H9 (cell line): ENCODE measurements around the gene PAX3. TPM values are rescaled to one million over a fixed set of nuclear protein-coding genes. Genes with fewer than 3 reads are reported as not detected.

Source experiments
- DNase-seq: peaks from one replicate; pipeline ENCODE4 v3.0.0-alpha.2; 2017
- H2AFZ ChIP-seq: one replicate; pipeline ENCODE4 v1.6.1; 2013; ENCODE audit warnings: mild to moderate bottlenecking, low read length, control low read depth, moderate library complexity
- H2AK5ac ChIP-seq: 2 replicates; pipeline ENCODE4 v1.6.1; 2013; ENCODE audit warnings: low read length, control low read depth, mixed read lengths; ENCODE audit not compliant: insufficient read length
- H2BK120ac ChIP-seq: one replicate; pipeline ENCODE4 v1.6.1; 2013; ENCODE audit warnings: low read depth, mild to moderate bottlenecking, low read length, control low read depth, inconsistent platforms; ENCODE audit not compliant: poor library complexity, severe bottlenecking
- H2BK12ac ChIP-seq: 2 replicates; pipeline ENCODE4 v1.6.1; 2013; ENCODE audit warnings: low read length, control low read depth, mixed read lengths, low read depth; ENCODE audit not compliant: insufficient read length
- H2BK15ac ChIP-seq: 2 replicates; pipeline ENCODE4 v1.6.1; 2013; ENCODE audit warnings: low read depth, low read length, control low read depth
- H2BK20ac ChIP-seq: one replicate; pipeline ENCODE4 v1.6.1; 2013; ENCODE audit warnings: low read depth, mild to moderate bottlenecking, low read length, control low read depth, inconsistent platforms; ENCODE audit not compliant: poor library complexity, severe bottlenecking
- H2BK5ac ChIP-seq: 2 replicates; pipeline ENCODE4 v1.6.1; 2013; ENCODE audit warnings: low read length, control low read depth, mixed read lengths; ENCODE audit not compliant: insufficient read length
- H3K14ac ChIP-seq: 2 replicates; pipeline ENCODE4 v1.6.1; 2013; ENCODE audit warnings: low read length, control low read depth; ENCODE audit not compliant: insufficient read depth
- H3K18ac ChIP-seq: 2 replicates; pipeline ENCODE4 v1.6.1; 2013; ENCODE audit warnings: low read depth, mild to moderate bottlenecking, mixed read lengths, low read length, control low read depth; ENCODE audit not compliant: insufficient read length
- H3K23ac ChIP-seq: 2 replicates; pipeline ENCODE4 v1.6.1; 2013; ENCODE audit warnings: low read length, control low read depth, mixed read lengths, low read depth; ENCODE audit not compliant: insufficient read length
- H3K23me2 ChIP-seq: 2 replicates; pipeline ENCODE4 v1.6.1; 2013; ENCODE audit warnings: low read depth, mild to moderate bottlenecking, mixed read lengths, low read length, control low read depth; ENCODE audit not compliant: insufficient read length, poor library complexity, severe bottlenecking
- H3K27ac ChIP-seq: 2 replicates; pipeline ENCODE4 v1.5.1; 2013; ENCODE audit warnings: low read length, control low read depth, mixed read lengths, low read depth; ENCODE audit not compliant: insufficient read length
- H3K27me3 ChIP-seq: 2 replicates; pipeline ENCODE4 v1.6.1; 2013; ENCODE audit warnings: low read length, control low read depth, inconsistent platforms; ENCODE audit not compliant: insufficient read depth
- H3K4ac ChIP-seq: 2 replicates; pipeline ENCODE4 v1.6.1; 2013; ENCODE audit warnings: low read depth, mild to moderate bottlenecking, control low read depth, inconsistent platforms, low read length, moderate library complexity
- H3K4me1 ChIP-seq: 2 replicates; pipeline ENCODE4 v1.6.1; 2013; ENCODE audit warnings: low read length, control low read depth, inconsistent platforms; ENCODE audit not compliant: insufficient read depth
- H3K4me2 ChIP-seq: 2 replicates; pipeline ENCODE4 v1.6.1; 2013; ENCODE audit warnings: low read length, control low read depth, mixed read lengths; ENCODE audit not compliant: insufficient read length, insufficient read depth
- H3K56ac ChIP-seq: 2 replicates; pipeline ENCODE4 v1.6.1; 2013; ENCODE audit warnings: low read depth, mild to moderate bottlenecking, mixed read lengths, low read length, control low read depth; ENCODE audit not compliant: insufficient read length
- H3K79me1 ChIP-seq: 2 replicates; pipeline ENCODE4 v1.6.1; 2013; ENCODE audit warnings: low read depth, mild to moderate bottlenecking, moderate library complexity, low read length, control low read depth, inconsistent platforms; ENCODE audit not compliant: insufficient read depth, poor library complexity, severe bottlenecking
- H3K79me2 ChIP-seq: 2 replicates; pipeline ENCODE4 v1.6.1; 2013; ENCODE audit warnings: low read length, control low read depth, inconsistent platforms; ENCODE audit not compliant: insufficient read depth
- H3K9ac ChIP-seq: 2 replicates; pipeline ENCODE4 v1.6.1; 2013; ENCODE audit warnings: low read length, control low read depth, mixed read lengths; ENCODE audit not compliant: insufficient read length; ENCODE audit errors: extremely low read depth
- H3K9me3 ChIP-seq: one replicate; pipeline ENCODE4 v1.6.1; 2013; ENCODE audit warnings: low read depth, low read length, inconsistent platforms; ENCODE audit not compliant: control insufficient read depth
- H3T11ph ChIP-seq: one replicate; pipeline ENCODE4 v1.6.1; 2013; ENCODE audit warnings: mild to moderate bottlenecking, low read length, control low read depth, inconsistent platforms
- H4K20me1 ChIP-seq: one replicate; pipeline ENCODE4 v1.6.1; 2013; ENCODE audit not compliant: control insufficient read depth, insufficient read length, insufficient read depth
- H4K5ac ChIP-seq: 2 replicates; pipeline ENCODE4 v1.6.1; 2013; ENCODE audit warnings: low read depth, mild to moderate bottlenecking, mixed read lengths, low read length, control low read depth; ENCODE audit not compliant: insufficient read length
- H4K8ac ChIP-seq: replicated peaks from 2 replicates; pipeline ENCODE4 v1.6.1; 2013; ENCODE audit warnings: low read length, control low read depth, mixed read lengths, low read depth; ENCODE audit not compliant: insufficient read length
- H4K91ac ChIP-seq: 2 replicates; pipeline ENCODE4 v1.6.1; 2013; ENCODE audit warnings: low read depth, mild to moderate bottlenecking, moderate library complexity, mixed read lengths, low read length, control low read depth; ENCODE audit not compliant: insufficient read length
- H3K27ac Mint-ChIP-seq, 3 experiments: 2 replicates in 2 of 3; 3 replicates in 1 of 3; pipeline ENCODE4 v1.8.0; 2020 to 2021; ENCODE audit warnings: mixed read lengths in 3 of 3, mild to moderate bottlenecking in 1 of 3, moderate library complexity in 1 of 3
- H3K27me3 Mint-ChIP-seq: 2 replicates; pipeline ENCODE4 v1.8.0; 2021; ENCODE audit warnings: low read depth, mild to moderate bottlenecking, moderate library complexity, mixed read lengths
- H3K36me3 Mint-ChIP-seq, 3 experiments: 2 replicates in 2 of 3; 3 replicates in 1 of 3; pipeline ENCODE4 v1.8.0; 2020 to 2021; ENCODE audit warnings: low read depth in 3 of 3, mixed read lengths in 3 of 3; ENCODE audit not compliant: insufficient read depth in 1 of 3
- H3K4me1 Mint-ChIP-seq, 2 experiments: 2 replicates each; pipeline ENCODE4 v1.8.0; 2020; ENCODE audit warnings: mixed read lengths in 2 of 2
- H3K4me3 Mint-ChIP-seq, 2 experiments: 2 replicates in 1 of 2; 3 replicates in 1 of 2; pipeline ENCODE4 v1.8.0; 2020 to 2021; ENCODE audit warnings: mild to moderate bottlenecking in 2 of 2, mixed read lengths in 2 of 2, moderate library complexity in 1 of 2
- H3K9me3 Mint-ChIP-seq, 2 experiments: 2 replicates in 1 of 2; 3 replicates in 1 of 2; pipeline ENCODE4 v1.8.0; 2020; ENCODE audit warnings: mild to moderate bottlenecking in 2 of 2, mixed read lengths in 2 of 2, moderate library complexity in 1 of 2
- WGBS: extraction: QIAGEN DNeasy Blood & Tissue Kit; methylation state at CpG from one replicate; pipeline ENCODE4 v1.1.7; 2013; ENCODE audit warnings: missing lambda C conversion rate, low lambda C conversion rate, mixed read lengths; ENCODE audit not compliant: insufficient read length; ENCODE audit errors: extremely low coverage; 5-methylcytosine and 5-hydroxymethylcytosine counted together
- total RNA-seq: library from RNA; stranded (reverse); gene quantifications from 2 replicates; pipeline ENCODE4 v1.2.1, GENCODE V29; 2021
- TF ChIP-seq, protein P1 (sequence below): fragments of 200-600 bp; sonication (generic); conservative IDR thresholded peaks from 3 replicates; pipeline ENCODE4 v1.8.0; 2021; ENCODE audit warnings: antibody characterized with exemption, mild to moderate bottlenecking

Gene PAX3
- total RNA-seq, 1 experiment from 2014 or later: not detected

DNA sequence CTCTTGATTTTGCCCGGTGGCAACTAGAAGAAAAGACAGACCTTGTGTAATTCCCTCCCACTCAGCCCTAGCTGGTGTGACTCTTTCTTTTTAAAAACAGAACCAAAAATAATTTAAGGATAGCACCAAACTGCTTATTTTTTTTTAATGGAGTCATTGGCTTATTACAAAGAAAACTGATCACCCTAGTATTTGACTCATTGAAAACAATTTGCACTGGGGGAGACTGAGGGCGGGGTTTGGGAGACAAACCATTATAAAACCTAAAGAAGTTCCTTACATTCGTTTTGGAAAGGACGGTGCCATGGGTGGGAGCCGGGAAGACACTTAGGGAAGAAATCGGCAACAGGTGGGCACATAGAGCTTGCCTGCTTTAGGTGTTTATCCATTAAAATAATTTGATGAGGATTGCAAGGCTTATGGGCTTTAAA is 2.5 kb downstream of the PAX3 start:
- DNase-seq: no peak
- Mint-ChIP-seq H3K27ac (no peak overlapping the region), H3K4me1 (peaks cover 38 to 75% of the 10 kb centered on the region in 2 experiments), H3K9me3 (peaks cover 2 to 19% of the 10 kb centered on the region in 2 experiments; a peak in 2 of 5 replicates), H3K4me3 (no peak overlapping the region), H3K27me3 (peaks cover 100% of the 10 kb centered on the region), H3K36me3 (no peaks in the 10 kb centered on the region)
- H3K79me2 ChIP-seq: no peaks in the 10 kb centered on the region
- H3K27ac ChIP-seq: no peak overlapping the region
- H3K23me2 ChIP-seq: peaks cover 10% of the 10 kb centered on the region
- no peak overlapping the region for H3K14ac ChIP-seq
- no peak overlapping the region for H4K5ac ChIP-seq
- H4K91ac ChIP-seq: no peak overlapping the region
- TF ChIP-seq, protein P1, sequence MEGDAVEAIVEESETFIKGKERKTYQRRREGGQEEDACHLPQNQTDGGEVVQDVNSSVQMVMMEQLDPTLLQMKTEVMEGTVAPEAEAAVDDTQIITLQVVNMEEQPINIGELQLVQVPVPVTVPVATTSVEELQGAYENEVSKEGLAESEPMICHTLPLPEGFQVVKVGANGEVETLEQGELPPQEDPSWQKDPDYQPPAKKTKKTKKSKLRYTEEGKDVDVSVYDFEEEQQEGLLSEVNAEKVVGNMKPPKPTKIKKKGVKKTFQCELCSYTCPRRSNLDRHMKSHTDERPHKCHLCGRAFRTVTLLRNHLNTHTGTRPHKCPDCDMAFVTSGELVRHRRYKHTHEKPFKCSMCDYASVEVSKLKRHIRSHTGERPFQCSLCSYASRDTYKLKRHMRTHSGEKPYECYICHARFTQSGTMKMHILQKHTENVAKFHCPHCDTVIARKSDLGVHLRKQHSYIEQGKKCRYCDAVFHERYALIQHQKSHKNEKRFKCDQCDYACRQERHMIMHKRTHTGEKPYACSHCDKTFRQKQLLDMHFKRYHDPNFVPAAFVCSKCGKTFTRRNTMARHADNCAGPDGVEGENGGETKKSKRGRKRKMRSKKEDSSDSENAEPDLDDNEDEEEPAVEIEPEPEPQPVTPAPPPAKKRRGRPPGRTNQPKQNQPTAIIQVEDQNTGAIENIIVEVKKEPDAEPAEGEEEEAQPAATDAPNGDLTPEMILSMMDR: no peak
- no peaks in the 10 kb centered on the region for H4K20me1 ChIP-seq
- H3K4me2 ChIP-seq: no peak overlapping the region
- H3K79me1 ChIP-seq: no peaks in the 10 kb centered on the region
- WGBS: no CpG with 5 or more reads among the region's 6 CpGs
- no peak overlapping the region for H3T11ph ChIP-seq
- peaks cover 99% of the 10 kb centered on the region for H3K27me3 ChIP-seq
- H3K4ac ChIP-seq: no peak overlapping the region
- no peak overlapping the region for H2BK12ac ChIP-seq
- H3K4me1 ChIP-seq: peaks cover 3% of the 10 kb centered on the region; the same call in 1 of the 2 replicates
- no peak overlapping the region for H2BK120ac ChIP-seq
- H2BK15ac ChIP-seq: no peak overlapping the region
- no peak overlapping the region for H3K23ac ChIP-seq
- H2BK5ac ChIP-seq: no peak overlapping the region
- no peak overlapping the region for H4K8ac ChIP-seq
- no peak overlapping the region for H3K9ac ChIP-seq
- no peaks in the 10 kb centered on the region for H3K9me3 ChIP-seq
- H2AFZ ChIP-seq: no peak overlapping the region
- H3K56ac ChIP-seq: no peak overlapping the region
- no peak overlapping the region for H3K18ac ChIP-seq
- no peak overlapping the region for H2AK5ac ChIP-seq
- H2BK20ac ChIP-seq: no peak overlapping the region
